ENCODE data around the gene TMEM98.
A peak's percentile ranks its signal among the peaks of the same experiment; 100 is the strongest.
"Not testable (repeated sequence)": the region's sequence is repeated elsewhere in the genome, so short reads cannot be mapped to it uniquely, and the experiment has no call there.

TMEM98 gene

DNA sequence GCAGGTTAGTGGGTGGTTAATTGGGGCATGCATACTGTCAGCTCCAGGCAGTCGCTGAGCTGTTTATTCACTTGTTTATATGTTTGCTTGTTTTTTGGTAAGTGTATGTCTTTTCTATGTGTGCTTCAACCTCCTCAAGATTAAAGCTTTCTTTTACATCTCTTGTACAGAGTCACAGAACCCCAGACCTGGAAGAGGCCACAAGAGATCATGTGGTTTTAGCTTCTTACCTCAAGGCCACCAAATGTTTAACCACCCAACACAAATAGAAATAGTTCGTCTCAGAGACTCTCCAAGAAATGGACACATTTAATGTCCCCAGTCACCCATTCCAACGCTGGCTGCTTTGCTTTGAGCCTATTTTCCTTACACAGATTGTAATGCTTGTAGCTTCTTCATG, 11.8 kb upstream of the TMEM98 start:
- DNase-seq: no peak

DNA sequence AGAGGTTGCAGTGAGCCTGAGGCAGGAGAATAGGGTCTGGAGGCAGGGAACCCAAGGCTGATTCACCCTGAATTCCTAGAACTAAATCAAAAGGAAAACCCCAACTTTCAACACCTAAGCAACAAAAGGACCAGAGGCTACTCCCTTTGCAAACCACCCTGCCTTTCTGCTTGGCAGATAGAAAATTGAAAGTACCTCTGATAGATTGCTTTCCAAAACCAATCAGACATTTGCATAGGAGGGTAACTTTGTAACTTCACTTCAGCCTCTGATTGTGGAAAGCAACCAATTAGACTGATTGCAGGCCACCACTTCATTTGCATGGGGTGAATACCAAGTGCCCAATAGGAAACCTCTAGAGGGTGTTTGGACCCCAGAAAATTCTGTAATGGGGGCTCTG, 10.9 kb upstream of the TMEM98 start:
- no peak for DNase-seq

DNA sequence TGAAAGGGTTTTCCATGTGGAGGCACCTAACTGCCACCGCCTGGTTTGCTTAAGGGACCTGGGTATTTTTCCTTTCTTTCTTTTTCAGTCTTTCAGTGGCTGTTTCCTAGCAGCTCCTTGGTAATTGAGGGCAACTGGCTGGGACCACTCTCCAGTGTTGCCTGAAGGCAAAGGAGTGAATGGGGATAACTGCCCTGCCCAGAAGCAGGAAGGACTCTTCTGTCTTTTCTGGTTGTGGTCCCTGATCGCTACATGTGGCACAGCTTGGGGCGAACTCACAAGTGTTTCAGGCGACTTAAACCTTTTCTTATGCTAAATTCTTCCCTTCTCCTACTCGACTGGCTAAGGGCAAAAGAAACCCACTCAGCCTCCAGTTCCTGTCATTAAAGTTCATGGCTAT, 10.1 kb upstream of the TMEM98 start:
- no peak for DNase-seq

DNA sequence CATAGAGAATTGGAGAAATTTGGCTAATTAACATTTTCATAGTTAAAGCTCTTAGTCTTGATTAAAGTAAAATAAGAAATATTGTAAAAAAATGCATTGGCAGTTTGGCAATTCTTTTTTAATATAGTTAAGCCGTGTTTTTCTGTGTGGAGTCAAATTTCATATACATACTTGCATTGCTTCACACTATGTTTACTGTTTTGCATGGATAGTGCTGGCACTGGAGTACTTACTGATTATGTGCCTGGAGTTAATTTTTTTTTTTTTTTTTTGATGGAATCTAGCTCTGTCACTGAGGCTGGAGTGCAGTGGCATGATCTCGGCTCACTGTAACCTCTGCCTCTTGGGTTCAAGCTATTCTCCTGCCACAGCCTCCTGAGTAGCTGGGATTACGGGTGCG, 8.1 kb upstream of the TMEM98 start:
- DNase-seq: not testable (repeated sequence)

DNA sequence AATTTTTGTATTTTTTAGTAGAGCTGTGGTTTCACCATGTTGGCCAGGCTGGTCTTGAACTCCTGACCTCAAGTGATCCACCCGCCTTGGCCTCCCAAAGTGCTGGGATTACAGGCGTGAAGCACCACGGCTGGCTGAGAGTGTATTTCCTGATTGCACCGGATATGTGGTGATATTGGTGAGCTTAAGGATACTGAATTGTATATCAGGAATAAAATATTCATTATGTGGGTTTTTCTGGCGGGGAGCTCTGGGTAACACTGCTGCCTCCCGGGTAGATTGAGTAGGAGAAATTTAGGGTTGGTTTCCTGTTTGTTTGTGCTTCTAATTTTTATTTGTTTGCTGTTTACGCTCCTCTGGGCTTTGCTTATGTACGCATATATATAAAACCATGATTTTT, 7.7 kb upstream of the TMEM98 start:
- no peak for DNase-seq

DNA sequence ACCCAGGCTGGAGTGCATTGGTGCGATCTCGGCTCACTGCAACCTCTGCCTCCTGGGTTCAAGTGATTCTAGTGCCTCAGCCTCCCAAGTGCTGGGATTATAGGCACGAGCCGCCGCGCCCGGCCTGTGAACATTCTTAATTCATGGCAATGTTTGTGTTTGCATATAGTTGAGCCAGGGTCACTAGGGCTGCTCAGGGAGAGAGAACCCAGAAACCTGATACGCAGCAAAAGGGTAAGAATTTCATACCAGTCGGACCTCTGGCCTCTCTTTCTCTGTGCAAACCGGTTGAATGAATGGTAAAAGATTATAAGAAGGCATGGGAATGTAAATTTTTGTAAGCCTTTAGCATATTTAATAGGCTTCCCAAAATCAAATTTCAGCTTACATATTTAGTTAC, 6.9 kb upstream of the TMEM98 start:
- no peak for DNase-seq

DNA sequence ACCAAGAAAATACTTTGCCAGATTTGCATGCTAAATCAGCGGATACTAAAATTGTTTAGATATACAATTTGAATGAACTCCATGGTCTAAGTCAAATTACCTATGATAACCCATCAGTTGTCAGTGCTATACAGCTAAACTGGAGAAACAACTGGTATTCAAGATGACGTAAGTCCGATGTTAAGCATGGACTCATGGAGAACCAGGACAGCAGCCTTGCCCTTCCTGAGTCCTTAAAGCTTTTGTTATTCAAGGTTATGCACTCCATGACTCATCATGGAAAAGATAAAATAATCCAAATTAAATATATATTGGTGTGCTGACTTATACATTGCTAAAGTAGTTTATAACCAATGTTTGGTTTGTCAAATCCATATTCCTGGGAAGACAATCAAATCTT, 4.0 kb upstream of the TMEM98 start:
- not testable (repeated sequence) for DNase-seq

DNA sequence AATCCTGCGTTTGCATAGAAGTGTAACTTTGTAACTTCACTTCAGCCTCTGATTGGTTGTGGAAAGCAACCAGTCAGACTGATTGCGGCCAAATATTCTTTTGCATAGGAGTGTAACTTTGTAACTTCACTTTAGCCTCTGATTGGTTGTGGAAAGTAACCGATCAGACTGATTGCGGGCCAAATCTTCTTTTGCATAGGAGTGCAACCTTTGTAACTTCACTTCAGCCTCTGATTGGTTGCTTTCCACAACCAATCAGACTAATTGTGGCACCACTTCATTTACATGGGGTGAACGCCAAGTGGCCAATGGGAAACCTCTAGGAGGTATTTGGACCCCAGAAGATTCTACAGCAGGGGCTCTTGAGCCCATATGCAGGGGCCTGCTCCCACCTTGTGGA, 1.8 kb upstream of the TMEM98 start:
- DNase-seq: no peak

DNA sequence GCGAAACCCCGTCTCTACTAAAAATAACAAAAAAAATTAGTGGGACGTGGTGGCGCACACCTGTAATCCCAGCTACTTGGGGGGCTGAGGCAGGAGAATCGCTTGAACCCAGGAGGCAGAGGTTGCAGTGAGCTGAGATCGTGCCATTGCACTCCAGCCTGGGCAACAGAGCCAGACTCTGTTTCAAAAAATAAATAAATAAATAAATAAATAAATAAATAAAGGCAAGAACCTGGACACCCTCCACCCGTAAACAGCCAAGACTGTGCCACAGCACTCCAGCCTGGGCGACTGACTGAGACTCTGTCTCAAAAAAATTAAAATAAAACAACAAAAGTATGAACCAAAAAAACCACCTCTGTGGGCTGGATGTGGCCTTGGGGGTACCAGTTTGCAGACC, 1.2 kb upstream of the TMEM98 start:
- DNase-seq: not testable (repeated sequence)

DNA sequence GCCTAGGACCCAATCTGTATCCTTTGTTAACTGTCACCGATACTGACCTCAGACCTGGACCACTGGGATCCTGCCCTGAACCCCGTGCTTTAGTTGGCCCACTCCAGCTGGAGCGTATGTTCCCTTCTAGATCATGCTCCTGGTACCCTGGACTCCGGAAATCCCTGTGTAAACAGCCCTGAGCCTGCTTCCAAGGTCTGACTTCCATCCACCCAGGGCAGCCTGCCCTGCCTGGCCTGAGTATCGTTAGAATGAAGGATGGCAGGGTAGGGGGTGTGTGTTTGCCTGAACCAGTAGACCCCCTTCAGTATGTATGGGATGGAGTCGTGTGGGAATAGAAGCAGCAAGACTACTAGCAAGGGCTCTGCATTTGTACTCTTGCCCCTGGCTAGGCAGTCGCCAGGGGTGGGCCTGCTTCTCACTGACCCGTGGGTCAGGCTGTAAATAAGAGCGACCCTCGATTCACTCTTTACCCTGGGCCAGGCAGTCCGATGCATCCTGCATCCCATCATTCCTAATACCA, 691 bp upstream of the TMEM98 start:
- no peak for DNase-seq

DNA sequence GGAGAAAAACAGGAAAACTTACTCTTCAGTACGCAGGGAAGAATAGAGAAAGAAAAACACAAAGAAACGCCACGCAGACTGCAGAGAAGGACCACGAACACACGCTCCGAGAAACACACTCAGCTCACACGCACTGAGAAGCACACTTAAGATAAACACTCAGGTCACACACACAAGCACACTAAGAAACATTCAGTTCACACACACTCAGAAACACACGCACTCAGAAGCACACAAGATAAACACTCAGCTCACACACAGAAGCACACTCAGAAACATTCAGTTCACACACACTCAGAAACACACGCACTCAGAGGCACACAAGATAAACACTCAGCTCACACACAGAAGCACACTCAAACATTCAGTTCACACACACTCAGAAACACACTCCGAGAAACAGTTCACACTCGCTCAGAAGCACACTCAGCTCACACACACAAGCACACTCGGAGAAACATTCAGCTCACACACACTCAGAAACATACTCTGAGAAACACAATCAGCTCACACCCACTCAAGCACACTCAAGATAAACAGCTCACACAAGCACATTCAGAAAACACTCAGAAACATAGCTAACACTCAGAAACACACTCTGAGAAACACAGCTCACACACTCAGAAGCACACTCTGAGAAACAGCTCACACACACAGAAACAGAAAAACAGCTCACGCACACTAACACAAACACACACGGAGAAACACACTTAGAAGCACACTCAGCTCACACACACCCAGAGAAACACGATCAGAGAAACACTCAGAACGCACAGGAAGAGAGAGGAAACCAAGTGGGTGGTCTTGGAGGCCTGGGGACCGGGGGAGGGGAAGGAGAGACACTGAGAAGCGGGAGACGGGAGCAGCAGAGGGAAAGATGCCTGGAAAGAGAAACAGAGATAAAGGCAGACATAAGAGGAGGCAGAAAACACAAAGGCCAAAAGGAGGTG, 908 bp downstream of the TMEM98 start:
- peak; percentile 49 for DNase-seq

DNA sequence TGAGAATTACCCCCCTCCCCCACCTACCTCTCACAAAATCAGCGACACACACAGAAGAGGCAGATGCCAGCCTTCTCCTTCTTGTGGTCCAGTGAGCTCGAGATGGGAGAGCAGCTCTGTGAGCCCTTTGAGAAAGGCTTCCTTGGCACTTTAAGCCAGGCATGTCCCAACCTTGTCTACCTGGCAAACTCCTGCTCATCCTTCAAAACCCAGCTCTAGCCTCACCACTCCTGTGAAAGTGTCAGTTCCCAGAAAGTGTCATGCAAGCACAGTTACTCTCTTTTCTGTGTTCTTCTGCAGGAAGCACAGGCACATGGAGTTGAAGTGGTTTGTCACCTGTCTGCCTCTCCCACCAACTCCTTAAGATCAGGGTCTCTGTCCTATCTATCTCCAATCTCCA, 1.6 kb downstream of the TMEM98 start:
- no peak for DNase-seq

DNA sequence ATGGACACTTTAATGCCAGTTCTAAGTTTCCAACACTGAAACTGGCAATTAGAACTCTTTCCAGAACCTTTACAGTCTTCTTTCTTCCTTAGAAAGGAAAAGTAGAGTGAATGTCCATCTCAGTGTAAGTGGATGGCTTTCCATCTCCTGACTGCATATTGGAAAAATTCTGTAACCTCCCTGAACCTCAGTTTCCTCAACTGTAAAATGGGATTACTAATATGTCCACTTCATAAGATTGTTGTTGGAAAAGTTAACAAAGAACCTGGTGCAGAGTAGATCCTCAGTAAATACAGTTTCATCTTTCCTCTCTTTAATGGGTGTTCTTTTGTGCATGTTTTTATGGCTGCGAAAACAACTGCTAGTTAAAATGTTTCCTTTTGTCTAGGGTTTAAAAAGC, 2.6 kb downstream of the TMEM98 start:
- DNase-seq: no peak

DNA sequence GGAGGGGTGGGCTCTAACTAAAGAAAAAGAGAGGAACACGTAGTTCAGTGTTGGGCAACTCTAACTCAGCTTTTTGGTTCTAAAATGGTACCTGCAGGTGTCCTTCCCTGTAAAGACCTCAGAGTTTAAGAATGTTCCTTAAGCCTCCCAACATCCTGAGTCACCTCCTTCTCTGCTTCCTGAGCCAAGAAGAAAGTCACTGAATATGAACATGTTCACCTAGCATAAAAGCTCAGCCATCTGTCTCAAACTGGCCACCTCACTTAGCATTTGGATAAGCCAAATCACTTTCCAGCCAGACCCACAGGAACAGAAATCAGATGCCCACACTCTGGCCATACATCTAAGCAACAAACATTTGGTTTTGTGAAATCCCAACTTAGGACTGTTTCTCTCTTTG, 3.7 kb downstream of the TMEM98 start:
- DNase-seq: no peak

DNA sequence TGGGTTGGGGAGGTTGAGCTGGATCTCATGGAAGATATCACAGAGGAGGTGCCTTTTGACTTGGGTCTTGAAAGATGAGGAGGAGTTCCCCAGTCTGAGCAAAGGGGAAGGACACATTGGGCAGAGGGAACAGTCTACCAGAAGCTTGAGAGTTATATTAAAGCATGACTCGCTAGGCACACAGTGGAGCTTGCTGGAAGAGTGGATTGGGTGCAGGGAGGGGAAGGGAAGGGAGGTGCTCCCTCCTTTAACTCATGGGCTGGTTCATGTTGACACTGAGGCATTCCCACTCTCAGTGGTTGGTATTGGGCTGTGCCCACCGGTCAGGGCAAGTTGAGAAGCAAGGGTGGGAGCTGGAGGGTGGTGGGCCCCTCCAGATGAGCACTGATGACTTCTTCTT, 5.9 kb downstream of the TMEM98 start:
- no peak for DNase-seq

DNA sequence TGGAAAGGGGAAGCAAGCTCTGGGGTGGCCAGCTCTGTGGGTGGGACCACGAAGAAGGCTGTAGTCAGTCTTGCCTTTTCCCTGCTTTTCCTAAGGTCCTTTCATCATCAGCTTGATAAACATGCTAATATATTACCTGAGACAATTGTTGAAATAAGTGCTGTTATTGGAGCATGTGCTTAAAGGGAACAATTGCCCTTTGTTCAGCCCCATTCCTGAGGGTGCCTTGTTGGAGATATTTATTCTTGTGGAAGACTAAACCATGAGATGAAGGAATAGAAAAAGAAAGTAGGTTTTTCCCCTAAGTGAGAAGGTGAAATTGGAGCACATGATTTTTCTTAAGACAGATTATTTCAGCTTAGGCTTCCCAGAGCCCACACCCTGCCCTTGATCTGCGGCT, 7.8 kb downstream of the TMEM98 start:
- DNase-seq: no peak

DNA sequence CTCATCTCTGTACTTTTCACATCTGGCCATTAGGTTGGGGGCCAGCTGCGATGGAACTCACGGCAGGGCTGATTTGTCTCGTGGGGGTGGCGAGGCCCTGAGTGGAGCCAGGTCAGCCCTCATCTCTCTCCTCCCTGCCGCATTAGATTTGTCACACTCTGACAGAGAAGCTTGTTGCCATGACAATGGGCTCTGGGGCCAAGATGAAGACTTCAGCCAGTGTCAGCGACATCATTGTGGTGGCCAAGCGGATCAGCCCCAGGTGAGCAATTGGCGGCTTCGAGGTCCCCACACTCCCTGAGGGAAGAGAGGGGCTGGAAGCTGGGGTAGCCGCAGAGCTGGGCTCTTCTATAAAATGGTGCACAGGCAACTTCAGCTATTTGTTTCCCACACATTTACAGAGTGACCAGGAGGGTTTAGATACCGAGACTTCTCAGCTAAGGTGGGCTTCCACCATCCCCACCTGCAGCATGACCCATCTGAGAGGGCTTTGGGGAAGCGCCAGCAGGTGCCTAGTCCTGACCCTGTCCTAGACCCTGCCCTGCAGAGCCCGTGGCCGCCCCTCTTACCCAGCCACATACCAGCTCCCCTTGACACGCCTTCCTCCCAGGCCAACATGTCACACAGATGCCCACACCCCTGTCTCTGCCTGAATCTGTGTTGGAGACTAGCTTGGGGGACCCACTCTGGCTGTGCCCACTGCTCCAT, 8.4 kb downstream of the TMEM98 start:
- DNase-seq: no peak

DNA sequence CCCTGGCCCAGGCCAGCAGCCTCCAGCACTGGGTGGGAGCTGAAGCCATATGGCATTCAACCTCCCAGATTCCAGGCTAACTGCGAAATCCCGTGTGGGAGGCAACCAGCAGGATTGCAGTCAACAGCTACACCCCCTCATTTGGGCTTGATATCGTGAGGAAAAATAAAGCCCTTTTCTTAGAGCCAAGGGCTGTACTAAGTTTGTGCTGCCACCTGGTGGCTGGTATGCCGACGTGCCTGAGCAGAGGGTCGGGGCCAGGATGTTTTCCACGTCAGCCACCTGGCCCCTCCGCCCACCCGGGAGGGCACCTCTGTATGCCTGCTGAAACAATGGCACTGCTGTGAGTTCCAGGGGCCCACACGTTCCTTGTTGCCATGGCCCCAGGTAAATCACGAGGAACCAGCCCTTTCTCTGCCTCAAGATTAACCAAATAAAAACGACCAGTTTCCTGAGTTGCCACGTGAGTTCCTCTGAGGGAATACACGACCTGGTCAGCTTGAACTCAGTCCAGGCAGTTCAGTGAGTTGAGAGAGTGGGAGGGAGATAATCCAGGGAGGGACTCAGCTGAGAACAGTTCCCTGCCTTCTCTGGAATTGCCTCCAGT, 9.0 kb downstream of the TMEM98 start:
- peak; percentile 61 for DNase-seq

DNA sequence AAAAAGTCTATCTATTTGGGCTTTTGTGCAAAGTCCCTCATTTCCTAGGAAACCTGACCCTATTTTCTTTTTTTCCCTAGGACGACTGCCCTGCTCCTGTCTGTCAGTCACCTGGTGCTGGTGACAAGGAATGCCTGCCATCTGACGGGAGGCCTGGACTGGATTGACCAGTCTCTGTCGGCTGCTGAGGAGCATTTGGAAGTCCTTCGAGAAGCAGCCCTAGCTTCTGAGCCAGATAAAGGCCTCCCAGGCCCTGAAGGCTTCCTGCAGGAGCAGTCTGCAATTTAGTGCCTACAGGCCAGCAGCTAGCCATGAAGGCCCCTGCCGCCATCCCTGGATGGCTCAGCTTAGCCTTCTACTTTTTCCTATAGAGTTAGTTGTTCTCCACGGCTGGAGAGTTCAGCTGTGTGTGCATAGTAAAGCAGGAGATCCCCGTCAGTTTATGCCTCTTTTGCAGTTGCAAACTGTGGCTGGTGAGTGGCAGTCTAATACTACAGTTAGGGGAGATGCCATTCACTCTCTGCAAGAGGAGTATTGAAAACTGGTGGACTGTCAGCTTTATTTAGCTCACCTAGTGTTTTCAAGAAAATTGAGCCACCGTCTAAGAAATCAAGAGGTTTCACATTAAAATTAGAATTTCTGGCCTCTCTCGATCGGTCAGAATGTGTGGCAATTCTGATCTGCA, 12.9 kb downstream of the TMEM98 start:
- DNase-seq: no peak

DNA sequence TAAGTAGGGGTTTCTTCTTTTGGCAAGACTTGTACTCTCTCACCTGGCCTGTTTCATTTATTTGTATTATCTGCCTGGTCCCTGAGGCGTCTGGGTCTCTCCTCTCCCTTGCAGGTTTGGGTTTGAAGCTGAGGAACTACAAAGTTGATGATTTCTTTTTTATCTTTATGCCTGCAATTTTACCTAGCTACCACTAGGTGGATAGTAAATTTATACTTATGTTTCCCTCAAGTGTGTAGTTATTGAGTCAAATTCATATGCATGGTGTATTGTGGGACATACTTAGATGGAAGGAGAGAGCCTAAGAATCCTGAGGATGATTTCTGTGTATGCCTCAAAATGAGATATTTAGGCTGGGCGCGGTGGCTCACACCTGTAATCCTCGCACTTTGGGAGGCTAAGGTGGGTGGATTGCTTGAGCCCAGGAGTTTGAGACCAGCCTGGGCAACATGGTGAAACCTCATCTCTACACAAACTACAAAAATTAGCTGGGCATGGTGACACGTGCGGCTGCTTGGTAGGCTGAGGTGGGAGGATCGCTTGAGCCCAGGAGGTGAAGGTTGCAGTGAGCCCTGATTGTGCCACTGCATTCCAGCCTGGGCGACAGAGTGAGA, 13.6 kb downstream of the TMEM98 start:
- DNase-seq: no peak

DNA sequence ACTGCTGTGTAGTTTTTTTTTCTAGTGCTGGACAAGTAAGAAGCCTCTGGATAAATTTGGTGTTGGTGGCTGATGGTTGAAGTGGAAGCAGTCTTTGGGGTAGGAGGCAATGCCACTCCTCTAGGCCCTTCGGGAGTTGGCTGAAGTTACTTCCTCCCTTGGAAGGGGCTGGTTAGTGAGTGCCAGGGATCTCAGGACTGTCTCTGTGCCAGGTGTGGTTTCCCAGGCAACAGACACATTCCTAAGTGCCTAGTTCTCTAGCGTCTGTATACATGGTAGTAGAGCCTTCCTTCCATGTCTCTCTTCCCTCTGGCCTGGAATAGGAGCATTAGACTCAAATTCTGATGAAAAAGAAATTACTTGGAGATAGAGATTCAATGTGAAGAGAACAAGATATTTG, 15.3 kb downstream of the TMEM98 start:
- DNase-seq: peak; percentile 19

DNA sequence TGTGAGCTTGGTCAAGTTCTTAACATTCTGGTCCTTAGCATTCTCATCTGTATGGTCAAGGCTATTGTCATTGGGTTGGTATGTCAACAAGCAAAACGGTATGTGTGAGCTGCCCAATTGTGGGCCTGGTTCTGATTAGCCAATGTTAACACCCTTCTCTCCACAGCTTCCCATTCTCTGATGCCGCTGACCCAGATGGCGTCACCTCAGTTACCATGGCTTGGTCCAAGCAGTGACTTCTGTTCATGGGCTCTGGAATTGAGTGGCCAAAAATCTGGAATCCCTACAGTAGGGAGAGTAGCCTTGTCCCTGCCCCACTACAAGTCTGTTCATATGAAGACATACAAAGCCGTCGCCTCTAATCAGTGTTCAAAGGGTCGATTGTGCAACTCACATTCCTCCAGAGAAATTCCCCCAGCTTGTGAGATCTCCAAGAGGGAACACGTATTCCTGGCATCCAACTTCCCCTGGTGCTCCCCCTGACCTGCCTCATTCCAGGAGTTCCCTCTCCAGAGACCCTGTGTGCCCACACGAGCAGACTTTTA, 15.8 kb downstream of the TMEM98 start:
- peak; percentile 83 for DNase-seq
